Mucosa of stomach (tissue), 1 donor: ENCODE results near the gene HDGF.
A peak's percentile ranks its signal among the peaks of the same experiment; 100 is the strongest.

ENCODE experiments used
- H3K27me3 ChIP-seq: one replicate; pipeline ENCODE4 v1.7.0; 2013; ENCODE audit warnings: mild to moderate bottlenecking, low read length; ENCODE audit not compliant: control insufficient read depth, insufficient read depth
- H3K36me3 ChIP-seq: one replicate; pipeline ENCODE4 v1.7.0; 2013; ENCODE audit warnings: low read length; ENCODE audit not compliant: control insufficient read depth, insufficient read depth
- H3K4me1 ChIP-seq: one replicate; pipeline ENCODE4 v1.7.0; 2013; ENCODE audit warnings: mild to moderate bottlenecking, low read length; ENCODE audit not compliant: control insufficient read depth, insufficient read depth
- H3K4me3 ChIP-seq: one replicate; pipeline ENCODE4 v1.7.0; 2013; ENCODE audit warnings: low read length
- H3K9ac ChIP-seq: one replicate; pipeline ENCODE4 v1.7.0; 2013; ENCODE audit warnings: mild to moderate bottlenecking, low read length, moderate library complexity
- H3K9me3 ChIP-seq: one replicate; pipeline ENCODE4 v1.7.0; 2013; ENCODE audit warnings: mild to moderate bottlenecking, low read length, moderate library complexity; ENCODE audit not compliant: control insufficient read depth
- donor health status: Pancreatic carcinoma.

Gene HDGF

DNA sequence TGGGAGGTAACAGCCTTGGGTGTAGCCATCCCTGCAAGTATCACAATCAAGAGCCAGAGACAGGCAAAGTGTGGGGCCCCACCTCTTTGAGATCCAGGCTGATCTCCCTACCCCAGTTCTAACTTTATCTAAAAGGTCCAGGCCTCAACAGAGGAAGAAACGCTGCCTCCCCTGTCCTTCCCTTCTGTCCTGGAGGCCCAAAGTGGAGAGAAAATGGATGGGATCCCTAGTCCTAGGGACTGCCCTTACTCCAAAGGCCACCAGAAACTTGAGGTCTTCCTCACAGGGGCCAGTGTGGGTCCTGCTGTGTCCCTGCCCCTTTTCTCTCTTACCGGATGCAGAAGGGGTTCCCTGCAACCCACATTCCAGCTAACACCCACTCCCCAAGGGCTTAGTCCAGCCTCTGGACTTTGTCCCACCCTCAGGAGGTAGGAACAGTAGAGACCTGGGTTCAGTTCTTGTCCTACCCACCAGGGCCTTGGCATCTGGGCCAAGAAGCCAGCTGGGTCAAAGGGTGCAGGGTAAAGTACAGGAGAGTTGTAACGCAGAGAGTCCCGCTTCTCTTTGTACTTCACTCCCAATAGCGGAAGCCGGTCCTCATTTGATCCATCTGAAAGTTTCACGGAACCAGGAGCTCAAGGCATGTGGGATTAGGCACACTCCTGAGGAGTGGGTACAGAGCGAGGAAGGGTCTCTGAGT is 1.9 kb downstream of the HDGF start:
- peak overlapping the region; percentile 39 for H3K4me3 ChIP-seq
- no peaks in the 10 kb centered on the region for H3K27me3 ChIP-seq
- peaks cover 49% of the 10 kb centered on the region for H3K4me1 ChIP-seq
- no peaks in the 10 kb centered on the region for H3K9me3 ChIP-seq
- H3K9ac ChIP-seq, result peak overlapping the region; percentile 92
- H3K36me3 ChIP-seq, result peaks cover 7% of the 10 kb centered on the region

DNA sequence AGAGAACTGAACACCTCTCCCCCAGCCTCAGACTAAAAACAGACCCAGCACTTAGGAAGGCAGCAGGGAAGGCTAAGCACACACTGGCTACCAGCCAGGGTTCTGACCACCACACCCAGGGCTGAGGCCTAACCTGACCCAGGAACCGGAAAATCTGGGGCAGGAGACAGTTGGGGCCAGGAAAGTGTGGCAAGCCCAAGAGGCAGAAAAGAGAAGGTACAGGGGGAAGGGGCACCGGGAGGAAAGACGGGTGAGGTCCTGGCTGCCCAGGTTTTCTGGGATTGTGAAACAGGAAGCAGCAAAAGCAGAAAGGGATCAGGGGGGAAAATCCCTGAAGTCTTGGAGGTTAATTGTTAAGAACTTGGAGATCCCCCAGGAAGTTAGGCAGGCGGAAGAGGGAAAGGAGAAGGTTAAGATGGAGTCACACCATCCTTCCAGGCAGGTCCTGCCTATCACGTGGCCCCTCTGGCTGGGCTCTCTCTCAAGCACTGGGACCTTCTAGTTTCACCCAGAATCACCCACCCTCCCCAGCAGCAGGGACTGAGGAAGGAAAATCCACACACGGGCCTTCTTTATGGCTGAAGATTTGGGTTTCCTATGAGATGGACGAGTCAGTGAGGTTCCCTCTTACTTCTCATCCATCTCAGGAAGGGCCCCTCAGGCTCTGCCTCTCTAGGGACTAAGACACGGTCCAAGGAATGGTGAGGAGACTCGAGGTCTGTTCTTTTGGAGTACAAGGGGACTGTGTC is 2.6 kb downstream of the HDGF start:
- Histone ChIP-seq H3K9me3 (no peaks in the 10 kb centered on the region), H3K9ac (peak overlapping the region; percentile 92), H3K36me3 (peaks cover 7% of the 10 kb centered on the region), H3K4me3 (peak overlapping the region; percentile 39), H3K4me1 (peaks cover 49% of the 10 kb centered on the region), H3K27me3 (no peaks in the 10 kb centered on the region)

- Histone ChIP-seq H3K4me3 (peak overlapping the region; percentile 39), H3K27me3 (no peaks in the 10 kb centered on the region), H3K4me1 (peaks cover 49% of the 10 kb centered on the region), H3K9ac (peak overlapping the region; percentile 92), H3K9me3 (no peaks in the 10 kb centered on the region), H3K36me3 (peaks cover 7% of the 10 kb centered on the region)
Measured at GRCh38 chr1:156747742-156748669, 3.5 kb downstream of the HDGF start.

DNA sequence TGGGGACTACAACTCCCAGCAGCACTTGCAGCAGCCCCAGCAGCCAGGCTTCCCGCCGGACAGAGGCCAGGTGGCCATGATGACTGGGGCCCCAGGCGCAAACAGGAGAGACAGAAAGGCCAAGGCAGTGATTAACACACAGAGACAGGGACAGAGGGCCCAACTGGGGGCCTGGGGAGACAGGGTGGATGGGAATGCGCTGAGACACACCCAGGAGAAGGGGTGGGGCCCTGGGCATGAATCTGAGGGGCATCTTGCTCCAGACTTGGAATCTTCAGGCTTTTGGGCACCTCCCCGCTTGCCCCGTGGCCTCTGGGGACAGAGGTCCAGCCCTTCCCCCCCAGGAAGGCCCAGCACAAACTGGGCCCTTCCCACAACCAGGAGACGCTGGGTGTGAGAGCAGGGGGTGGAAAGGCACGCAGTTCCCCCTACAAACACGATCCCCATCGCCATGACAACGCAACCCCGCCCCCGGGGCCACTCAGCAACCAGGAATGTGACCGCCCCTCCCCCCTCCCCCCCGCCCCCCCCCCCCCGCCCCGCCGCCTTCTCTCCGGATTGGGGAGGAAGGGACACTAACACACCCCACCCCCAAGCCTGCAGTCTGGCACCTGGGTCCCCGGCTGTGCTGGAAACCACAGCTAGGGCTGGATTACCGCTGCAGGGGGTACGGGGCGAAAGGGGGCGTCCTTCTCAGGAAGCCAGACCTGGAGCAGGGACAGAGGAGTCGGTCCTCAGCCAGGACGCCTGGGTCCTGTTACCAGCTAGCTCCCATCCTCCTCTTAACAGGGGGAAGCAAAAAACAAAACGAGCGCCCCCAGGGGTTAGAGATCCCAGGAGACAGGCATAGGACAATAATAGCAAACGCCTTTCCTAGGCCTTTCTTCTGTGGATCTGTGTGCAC is 4.5 kb downstream of the HDGF start:
- peak overlapping the region; percentile 82 for H3K4me3 ChIP-seq
- peak overlapping the region; percentile 92 for H3K9ac ChIP-seq
- H3K9me3 ChIP-seq, result no peaks in the 10 kb centered on the region
- H3K27me3 ChIP-seq, result no peaks in the 10 kb centered on the region
- H3K4me1 ChIP-seq, result peaks cover 49% of the 10 kb centered on the region
- H3K36me3 ChIP-seq, result peaks cover 7% of the 10 kb centered on the region

- H3K36me3 ChIP-seq, result peaks cover 7% of the 10 kb centered on the region
- peaks cover 53% of the 10 kb centered on the region for H3K4me1 ChIP-seq
- no peaks in the 10 kb centered on the region for H3K27me3 ChIP-seq
- peak overlapping the region; percentile 82 for H3K4me3 ChIP-seq
- H3K9me3 ChIP-seq, result no peaks in the 10 kb centered on the region
- peak overlapping the region; percentile 90 for H3K9ac ChIP-seq
Measured at GRCh38 chr1:156746406-156746727, 5.1 kb downstream of the HDGF start.

GRCh38 chr1:156745881-156746280 is 5.6 kb downstream of the HDGF start:
- Histone ChIP-seq H3K4me1 (peaks cover 55% of the 10 kb centered on the region), H3K9me3 (no peaks in the 10 kb centered on the region), H3K27me3 (no peaks in the 10 kb centered on the region), H3K9ac (peak overlapping the region; percentile 3), H3K4me3 (no peak overlapping the region), H3K36me3 (peaks cover 7% of the 10 kb centered on the region)

GRCh38 chr1:156744786-156745419 is 6.6 kb downstream of the HDGF start:
- Histone ChIP-seq H3K4me3 (no peak overlapping the region), H3K4me1 (peaks cover 57% of the 10 kb centered on the region), H3K9me3 (no peaks in the 10 kb centered on the region), H3K36me3 (peaks cover 7% of the 10 kb centered on the region), H3K27me3 (no peaks in the 10 kb centered on the region), H3K9ac (no peak overlapping the region)

DNA sequence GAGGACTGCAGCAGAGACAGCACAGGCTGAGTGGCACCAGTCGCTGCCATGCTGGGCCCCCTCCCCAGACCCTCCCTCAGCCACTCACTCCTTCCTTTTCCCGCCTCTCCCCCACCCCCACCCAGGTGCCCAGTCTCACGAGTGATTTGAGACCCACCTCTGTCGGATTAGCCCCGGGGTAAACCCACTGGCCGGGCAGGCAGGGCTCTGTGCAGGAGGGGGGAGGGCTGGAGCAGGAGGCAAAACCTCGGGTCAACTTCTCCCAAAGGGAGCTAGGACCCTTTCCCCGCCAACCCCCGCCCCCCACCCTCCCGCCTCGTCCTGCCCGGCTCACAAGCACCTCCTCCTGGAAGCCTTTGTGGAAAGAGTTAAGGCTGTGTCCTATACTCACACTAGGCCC is 7.1 kb downstream of the HDGF start:
- Histone ChIP-seq H3K4me3 (no peak overlapping the region), H3K36me3 (peaks cover 7% of the 10 kb centered on the region), H3K9ac (no peak overlapping the region), H3K27me3 (no peaks in the 10 kb centered on the region), H3K9me3 (no peaks in the 10 kb centered on the region), H3K4me1 (peaks cover 52% of the 10 kb centered on the region)

GRCh38 chr1:156743367-156744302 is 7.8 kb downstream of the HDGF start:
- Histone ChIP-seq H3K9me3 (no peaks in the 10 kb centered on the region), H3K4me3 (no peak overlapping the region), H3K27me3 (no peaks in the 10 kb centered on the region), H3K36me3 (peaks cover 7% of the 10 kb centered on the region), H3K4me1 (peaks cover 45% of the 10 kb centered on the region), H3K9ac (no peak overlapping the region)

DNA sequence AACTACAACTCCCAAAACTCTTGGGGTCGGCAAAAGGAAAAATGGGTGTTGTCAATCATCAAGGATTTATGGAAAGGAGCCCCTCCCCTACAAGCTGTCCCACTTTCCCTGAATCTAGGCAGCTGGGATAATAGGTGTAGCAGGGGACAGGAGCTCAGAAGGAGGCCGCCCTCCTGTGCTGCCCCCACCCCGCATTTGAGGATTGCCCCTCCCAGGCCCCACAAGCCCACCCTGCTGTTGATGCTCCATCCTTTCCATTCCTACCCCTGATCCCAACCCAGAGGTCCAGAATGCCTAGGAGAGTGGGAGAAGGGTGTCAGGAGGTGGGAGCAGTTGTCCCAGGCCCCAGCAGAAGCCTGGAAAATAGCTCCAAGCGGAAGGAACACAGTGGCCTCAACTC is 8.7 kb downstream of the HDGF start:
- Histone ChIP-seq H3K9me3 (no peaks in the 10 kb centered on the region), H3K36me3 (peaks cover 7% of the 10 kb centered on the region), H3K27me3 (no peaks in the 10 kb centered on the region), H3K9ac (no peak overlapping the region), H3K4me1 (peaks cover 37% of the 10 kb centered on the region), H3K4me3 (no peak overlapping the region)
